ENCODE measurements around the gene HAPSTR1.

The HAPSTR1 gene

DNA sequence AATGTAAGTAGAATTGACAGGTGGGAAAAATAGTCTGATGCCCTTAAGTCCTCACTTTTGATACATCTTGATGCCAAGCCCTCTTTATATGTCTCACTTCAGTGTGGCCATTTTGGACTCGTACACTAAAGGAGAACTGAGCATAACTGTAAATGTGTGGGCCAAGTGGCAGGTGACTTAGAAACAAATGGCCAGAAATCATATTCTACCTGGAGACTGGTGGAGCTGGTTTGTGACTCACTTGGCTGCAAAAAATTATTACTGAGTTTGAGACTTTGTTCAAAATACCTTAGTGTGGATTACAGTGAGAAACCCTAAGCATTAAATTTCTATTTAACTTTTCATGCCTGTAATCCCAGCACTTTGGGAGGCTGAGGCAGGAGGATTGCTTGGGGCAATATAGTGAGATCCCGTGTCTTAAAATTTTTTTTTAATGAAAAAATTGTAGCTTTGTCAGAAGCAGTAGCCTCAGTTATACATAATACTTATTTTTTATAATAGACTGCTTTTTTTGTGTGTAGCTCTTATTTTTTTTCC lies 5.0 kb downstream of the HAPSTR1 start:
- DNase-seq (ENCODE audit: low read depth in 2 of 2) = no peak

GRCh38 chr16:9097266-9098219 lies 6.1 kb downstream of the HAPSTR1 start:
- no peak for DNase-seq (ENCODE audit: low read depth in 2 of 2)

GRCh38 chr16:9098377-9099090 lies 7.1 kb downstream of the HAPSTR1 start:
- no peak for DNase-seq (ENCODE audit: low read depth in 2 of 2)

- no peak for DNase-seq (ENCODE audit: low read depth in 2 of 2)
These were observed 7.7 kb downstream of the HAPSTR1 start for GRCh38 chr16:9099131-9099625.

- peak; percentile 72 to 78 for DNase-seq (ENCODE audit: low read depth in 2 of 2)
These were observed 10.9 kb downstream of the HAPSTR1 start for GRCh38 chr16:9102379-9102778.

GRCh38 chr16:9102943-9103342 lies 11.5 kb downstream of the HAPSTR1 start:
- no peak for DNase-seq (ENCODE audit: low read depth in 2 of 2)

DNA sequence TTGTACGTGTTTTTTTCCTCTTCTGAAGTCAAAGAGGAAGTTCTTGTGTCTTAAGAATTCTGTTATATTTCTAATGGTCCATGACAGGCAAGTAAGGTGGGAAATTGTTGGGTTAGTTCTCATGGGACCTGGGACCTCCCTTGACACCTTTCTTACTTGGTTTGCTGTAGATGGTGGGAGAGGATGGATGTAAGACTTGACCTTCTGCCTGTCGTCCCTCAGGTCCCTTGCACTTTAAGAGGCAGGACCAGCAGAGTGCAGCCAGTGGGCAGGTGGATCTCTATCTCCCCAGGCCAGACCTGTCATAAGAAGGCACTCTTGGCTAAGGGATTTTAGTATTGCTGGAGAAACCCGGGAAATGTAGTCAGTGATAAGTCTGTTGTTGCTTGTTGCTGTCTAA lies 12.1 kb downstream of the HAPSTR1 start:
- DNase-seq (ENCODE audit: low read depth in 2 of 2) = no peak

GRCh38 chr16:9105189-9105588 lies 13.7 kb downstream of the HAPSTR1 start:
- no peak for DNase-seq (ENCODE audit: low read depth in 2 of 2)

GRCh38 chr16:9107025-9107970 lies 15.9 kb downstream of the HAPSTR1 start:
- DNase-seq (ENCODE audit: low read depth in 2 of 2) = no peak

GRCh38 chr16:9109255-9109654 lies 17.8 kb downstream of the HAPSTR1 start:
- no peak for DNase-seq (ENCODE audit: low read depth in 2 of 2)

- DNase-seq (ENCODE audit: low read depth in 2 of 2) = no peak
These were observed 20.9 kb downstream of the HAPSTR1 start for GRCh38 chr16:9112166-9112843.

DNA sequence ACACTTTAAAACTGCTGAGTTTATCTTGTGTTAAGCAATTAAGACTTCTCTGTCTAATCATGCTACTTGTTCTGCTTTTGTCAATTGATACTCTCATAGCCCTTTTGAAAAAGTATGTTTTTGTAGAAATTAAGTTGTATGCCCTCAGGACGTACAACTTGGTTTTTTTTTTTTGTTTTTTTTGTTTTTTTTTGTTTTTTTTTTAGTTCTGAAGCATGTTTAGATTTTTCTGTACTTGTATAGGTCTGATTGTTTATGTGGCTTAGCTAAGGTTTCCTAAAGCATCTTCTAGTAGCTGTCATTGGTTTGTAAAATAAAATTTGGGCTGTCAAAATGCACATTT lies 21.4 kb downstream of the HAPSTR1 start:
- DNase-seq (ENCODE audit: low read depth in 2 of 2) = no peak

DNA sequence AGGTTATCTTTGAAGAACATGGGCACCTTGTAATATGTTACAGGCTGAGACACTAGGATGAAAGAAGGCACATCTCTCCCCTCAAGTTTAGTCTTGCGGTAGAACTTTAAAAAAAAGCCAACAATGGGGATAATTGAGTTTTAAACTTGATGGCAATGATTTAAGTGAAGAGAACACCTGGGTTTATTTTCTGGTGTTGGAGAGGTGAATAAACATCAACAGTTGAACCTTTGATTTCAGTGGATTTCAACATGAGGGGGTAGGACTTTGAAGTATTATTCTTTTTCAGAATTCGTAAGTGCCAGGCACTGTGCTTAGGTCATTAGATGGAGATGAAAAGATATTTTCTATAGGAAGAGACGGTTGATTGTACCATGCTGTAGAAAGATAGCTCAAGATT lies 22.3 kb downstream of the HAPSTR1 start:
- DNase-seq (ENCODE audit: low read depth in 2 of 2) = no peak

- DNase-seq (ENCODE audit: low read depth in 2 of 2) = no peak
These were observed 22.7 kb downstream of the HAPSTR1 start for GRCh38 chr16:9114112-9114511.

DNA sequence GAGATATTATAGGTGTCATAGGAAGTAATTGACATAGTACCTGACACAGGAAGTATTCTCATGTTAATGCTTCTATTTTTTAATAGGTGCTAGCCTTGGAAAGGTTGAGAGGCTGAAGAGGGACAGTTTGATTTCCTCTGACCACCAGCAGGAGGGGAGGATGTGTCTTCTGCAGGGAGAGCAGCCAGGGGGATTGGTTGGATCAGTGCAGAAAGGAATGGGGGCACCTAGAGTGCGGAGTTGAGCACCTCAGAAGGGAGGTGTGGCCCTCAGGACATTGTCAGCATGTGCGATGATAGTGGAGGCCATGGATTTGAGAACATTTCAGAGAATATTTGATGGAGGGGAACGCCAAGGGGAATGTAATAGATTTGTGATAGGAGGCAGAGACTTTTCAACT lies 23.4 kb downstream of the HAPSTR1 start:
- DNase-seq (ENCODE audit: low read depth in 2 of 2) = no peak

DNA sequence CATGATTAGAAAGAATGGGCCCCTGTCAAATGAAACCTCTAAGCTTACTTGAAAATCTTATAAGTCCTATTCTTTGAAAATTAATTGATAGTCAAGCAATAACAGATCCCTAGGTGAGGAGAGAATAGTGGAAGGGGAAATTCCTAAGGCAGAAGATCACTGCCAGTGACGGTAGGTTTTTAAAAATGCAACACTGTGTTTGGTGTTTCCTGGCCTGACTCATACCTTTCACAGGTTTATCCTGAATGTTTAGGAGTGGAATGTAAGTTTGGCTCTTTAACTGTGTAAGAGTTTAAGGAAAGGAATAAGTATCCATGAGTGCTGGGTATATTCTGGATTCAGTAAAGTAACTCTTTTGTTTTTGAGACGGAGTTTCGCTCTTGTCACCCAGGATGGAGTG lies 23.8 kb downstream of the HAPSTR1 start:
- DNase-seq (ENCODE audit: low read depth in 2 of 2) = no peak

GRCh38 chr16:9116141-9116540 lies 24.7 kb downstream of the HAPSTR1 start:
- DNase-seq (ENCODE audit: low read depth in 2 of 2) = no peak

- no peak for DNase-seq (ENCODE audit: low read depth in 2 of 2)
These were observed 26.7 kb downstream of the HAPSTR1 start for GRCh38 chr16:9118170-9118569.

DNA sequence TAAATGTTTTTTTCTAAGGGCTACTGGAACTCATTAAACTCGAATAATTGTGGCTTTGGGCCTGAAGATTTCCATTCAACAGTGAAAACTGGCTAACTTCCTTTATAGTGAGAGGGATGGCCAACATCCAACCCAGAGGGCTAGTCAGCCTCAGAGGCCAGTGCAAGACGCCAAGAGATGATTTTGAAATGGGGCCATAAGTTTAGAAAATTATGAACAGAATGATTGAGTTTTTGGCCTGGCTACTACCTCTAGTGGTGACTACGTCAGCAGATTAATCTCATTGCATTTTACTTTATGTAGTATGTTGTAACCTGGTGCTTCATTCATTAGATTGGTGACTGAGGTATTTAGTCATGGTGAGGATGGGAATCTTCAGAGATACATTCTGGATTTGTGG lies 28.4 kb downstream of the HAPSTR1 start:
- DNase-seq (ENCODE audit: low read depth in 2 of 2) = peak; percentile 88

DNA sequence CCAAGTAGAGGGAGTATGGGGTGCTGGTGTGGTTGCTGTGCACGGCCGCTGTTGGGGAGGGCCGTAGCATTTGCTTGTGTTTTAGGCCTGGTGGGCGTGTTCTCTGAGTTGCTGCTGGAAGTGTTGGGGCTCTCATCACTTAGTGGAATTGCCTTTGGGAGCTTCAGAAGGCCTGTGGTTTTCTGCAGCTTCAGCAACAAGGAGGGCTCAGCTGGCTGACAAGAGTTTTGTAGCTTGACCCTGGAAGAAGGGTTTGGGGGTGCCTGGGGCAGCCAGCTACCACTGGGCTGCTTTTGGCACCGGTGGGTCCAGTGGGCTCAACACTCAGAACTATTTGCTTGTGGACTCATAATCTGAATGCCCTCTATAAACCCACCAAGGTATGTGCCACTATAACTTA lies 30.9 kb downstream of the HAPSTR1 start:
- no peak for DNase-seq (ENCODE audit: low read depth in 2 of 2)

DNA sequence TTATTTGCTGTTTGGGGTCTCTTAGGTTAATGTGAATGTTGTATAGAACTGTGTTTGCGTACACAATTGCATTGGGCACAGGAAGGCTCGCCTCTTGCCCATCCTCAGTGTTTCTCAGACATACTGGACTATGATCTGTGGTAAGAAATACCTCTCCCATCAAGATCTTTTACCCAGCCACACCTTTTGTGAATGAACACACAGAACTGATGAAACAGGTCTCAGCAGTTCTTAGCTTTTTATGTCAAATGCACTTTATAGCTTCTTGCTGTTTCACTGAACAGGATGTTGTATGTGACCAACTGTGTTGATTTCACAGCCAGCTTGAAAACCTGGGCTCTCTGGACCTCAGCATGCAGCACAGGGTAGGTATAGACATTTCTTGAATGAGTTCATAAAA lies 31.5 kb downstream of the HAPSTR1 start:
- no peak for DNase-seq (ENCODE audit: low read depth in 2 of 2)
